ENCODE data around the gene RBFOX2. TPM values are rescaled to one million over a fixed set of nuclear protein-coding genes. Genes with fewer than 3 reads are reported as not detected.
"Not testable (repeated sequence)": the region's sequence is repeated elsewhere in the genome, so short reads cannot be mapped to it uniquely, and the experiment has no call there.

The RBFOX2 gene
- total and polyA plus RNA-seq, 2 donors (not counting 1 experiment from before 2014, with no cell fraction given): not detected

DNA sequence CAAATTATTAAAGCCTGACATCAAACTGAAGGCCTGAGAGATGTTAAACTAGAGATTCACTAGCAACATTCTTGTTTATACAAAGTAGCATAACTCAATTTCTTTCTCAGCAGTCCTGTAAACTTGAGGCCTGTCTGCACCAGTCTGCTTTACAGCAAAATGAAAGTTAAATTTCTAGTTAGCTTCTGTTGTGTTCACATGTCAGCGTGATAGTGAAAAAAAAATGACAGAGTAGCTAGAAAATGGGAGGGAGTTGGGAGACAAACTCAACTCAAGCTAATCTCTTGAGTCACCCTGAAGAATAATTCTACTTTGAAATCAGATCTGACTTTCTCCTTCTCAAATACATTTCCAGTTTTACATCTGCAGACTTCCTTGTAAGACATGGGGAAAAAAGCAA, 6.5 kb downstream of the RBFOX2 start:
- peaks cover 0 to 3% (median 0%) of the 10 kb centered on the region in 3 donors for H3K9me3 ChIP-seq (ENCODE audit: control extremely low read depth in 1 of 3, control insufficient read depth in 2 of 3, insufficient read depth in 1 of 3, low read length in 2 of 3)
- POLR2A ChIA-PET: no interaction called here
- no peak overlapping the region for H3K4me2 ChIP-seq (replicated peaks; ENCODE audit: low read depth, low read length, poor library complexity, severe bottlenecking)
- Mint-ChIP-seq H3K27ac (no peak overlapping the region), H3K4me3 (no peak overlapping the region), H3K4me1 (peaks cover 14% of the 10 kb centered on the region), H3K9me3 (ENCODE audit: insufficient read depth) (no peaks in the 10 kb centered on the region), H3K27me3 (peaks cover 54% of the 10 kb centered on the region)
- DNase-seq (no peak), ATAC-seq (ENCODE audit: low read depth) (no peak)
- peaks cover 0 to 41% (median 34%) of the 10 kb centered on the region in 4 experiments for H3K27me3 ChIP-seq (replicated peaks in 1 of 4; ENCODE audit: control extremely low read depth in 1 of 4, control insufficient read depth in 3 of 4, insufficient read depth in 4 of 4, low read length in 3 of 4)
- no peak overlapping the region for H3K9ac ChIP-seq (ENCODE audit: low read length)
- no peak overlapping the region for H3K27ac ChIP-seq (ENCODE audit: low read length in 2 of 2)
- TF ChIP-seq, protein P1, sequence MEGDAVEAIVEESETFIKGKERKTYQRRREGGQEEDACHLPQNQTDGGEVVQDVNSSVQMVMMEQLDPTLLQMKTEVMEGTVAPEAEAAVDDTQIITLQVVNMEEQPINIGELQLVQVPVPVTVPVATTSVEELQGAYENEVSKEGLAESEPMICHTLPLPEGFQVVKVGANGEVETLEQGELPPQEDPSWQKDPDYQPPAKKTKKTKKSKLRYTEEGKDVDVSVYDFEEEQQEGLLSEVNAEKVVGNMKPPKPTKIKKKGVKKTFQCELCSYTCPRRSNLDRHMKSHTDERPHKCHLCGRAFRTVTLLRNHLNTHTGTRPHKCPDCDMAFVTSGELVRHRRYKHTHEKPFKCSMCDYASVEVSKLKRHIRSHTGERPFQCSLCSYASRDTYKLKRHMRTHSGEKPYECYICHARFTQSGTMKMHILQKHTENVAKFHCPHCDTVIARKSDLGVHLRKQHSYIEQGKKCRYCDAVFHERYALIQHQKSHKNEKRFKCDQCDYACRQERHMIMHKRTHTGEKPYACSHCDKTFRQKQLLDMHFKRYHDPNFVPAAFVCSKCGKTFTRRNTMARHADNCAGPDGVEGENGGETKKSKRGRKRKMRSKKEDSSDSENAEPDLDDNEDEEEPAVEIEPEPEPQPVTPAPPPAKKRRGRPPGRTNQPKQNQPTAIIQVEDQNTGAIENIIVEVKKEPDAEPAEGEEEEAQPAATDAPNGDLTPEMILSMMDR (IDR thresholded peaks at IDR 0.05): no peak
- TF ChIP-seq EZH2 (IDR thresholded peaks at IDR 0.05; ENCODE audit: borderline replicate concordance, insufficient read depth, low read depth, low read length, poor library complexity, severe bottlenecking): no peak
- H2AFZ ChIP-seq (ENCODE audit: insufficient read depth, low read depth, low read length, poor library complexity, severe bottlenecking): no peak overlapping the region
- H3K36me3 ChIP-seq (replicated peaks in 1 of 2; ENCODE audit: control extremely low read depth in 1 of 2, control insufficient read depth in 1 of 2, extremely low read depth in 1 of 2, insufficient read depth in 2 of 2, low read length in 1 of 2): no peaks in the 10 kb centered on the region
- intact Hi-C loops (cut with micrococcal nuclease): no loop called here
- CTCF ChIA-PET: no interaction called here
- peaks cover 13 to 21% of the 10 kb centered on the region in 2 donors for H3K4me1 ChIP-seq (ENCODE audit: control insufficient read depth in 2 of 2, insufficient read depth in 2 of 2, low read length in 2 of 2)
- no peak overlapping the region for H3K4me3 ChIP-seq (ENCODE audit: control extremely low read depth in 1 of 5, extremely low read depth in 1 of 5, insufficient read depth in 1 of 5, low read depth in 2 of 5, low read length in 4 of 5)
- no peaks in the 10 kb centered on the region for H4K20me1 ChIP-seq (ENCODE audit: control insufficient read depth, insufficient read depth, low read length, poor library complexity, severe bottlenecking)
- no CpG with 5 or more reads among the region's 1 CpG for WGBS (ENCODE audit: insufficient coverage)
- H3K79me2 ChIP-seq (ENCODE audit: control insufficient read depth, insufficient read depth, low read length): no peaks in the 10 kb centered on the region

GRCh38 chr22:36021606-36022153, 6.9 kb downstream of the RBFOX2 start:
- intact Hi-C loops (cut with micrococcal nuclease): no loop called here
- no peak for ATAC-seq (ENCODE audit: low read depth)
- H3K27ac Mint-ChIP-seq: no peak overlapping the region

GRCh38 chr22:36020865-36021264, 7.8 kb downstream of the RBFOX2 start:
- H3K27me3 ChIP-seq (replicated peaks in 1 of 4; ENCODE audit: control extremely low read depth in 1 of 4, control insufficient read depth in 3 of 4, insufficient read depth in 4 of 4, low read length in 3 of 4): peaks cover 0 to 42% (median 37%) of the 10 kb centered on the region in 4 experiments
- CTCF ChIA-PET; H3K36me3 ChIP-seq (replicated peaks in 1 of 2; ENCODE audit: control extremely low read depth in 1 of 2, control insufficient read depth in 1 of 2, extremely low read depth in 1 of 2, insufficient read depth in 2 of 2, low read length in 1 of 2); DNase-seq; H2AFZ ChIP-seq (ENCODE audit: insufficient read depth, low read depth, low read length, poor library complexity, severe bottlenecking); ATAC-seq (ENCODE audit: low read depth); H3K79me2 ChIP-seq (ENCODE audit: control insufficient read depth, insufficient read depth, low read length); H3K9me3 ChIP-seq (ENCODE audit: control extremely low read depth in 1 of 3, control insufficient read depth in 2 of 3, insufficient read depth in 1 of 3, low read length in 2 of 3); H3K4me3 ChIP-seq (ENCODE audit: control extremely low read depth in 1 of 5, extremely low read depth in 1 of 5, insufficient read depth in 1 of 5, low read depth in 2 of 5, low read length in 4 of 5); H3K9ac ChIP-seq (ENCODE audit: low read length); H3K27ac ChIP-seq (ENCODE audit: low read length in 2 of 2); H3K4me2 ChIP-seq (replicated peaks; ENCODE audit: low read depth, low read length, poor library complexity, severe bottlenecking); POLR2A ChIA-PET; H4K20me1 ChIP-seq (ENCODE audit: control insufficient read depth, insufficient read depth, low read length, poor library complexity, severe bottlenecking); H3K9me3 Mint-ChIP-seq (ENCODE audit: insufficient read depth); H3K4me3 Mint-ChIP-seq; intact Hi-C loops (cut with micrococcal nuclease); H3K27ac Mint-ChIP-seq: not testable (repeated sequence)
- peaks cover 23% of the 10 kb centered on the region for H3K4me1 Mint-ChIP-seq
- no CpG with 5 or more reads among the region's 3 CpGs for WGBS (ENCODE audit: insufficient coverage)
- peaks cover 17 to 30% of the 10 kb centered on the region in 2 donors for H3K4me1 ChIP-seq (ENCODE audit: control insufficient read depth in 2 of 2, insufficient read depth in 2 of 2, low read length in 2 of 2)
- H3K27me3 Mint-ChIP-seq: peaks cover 55% of the 10 kb centered on the region

More at GRCh38 chr22:36021606-36022153, 6.9 kb downstream of the RBFOX2 start:
- WGBS (ENCODE audit: insufficient coverage): 86% methylated on average over 1 of the region's 2 CpGs
- no peaks in the 10 kb centered on the region for H3K9me3 Mint-ChIP-seq (ENCODE audit: insufficient read depth)
- H3K27me3 Mint-ChIP-seq: peaks cover 52% of the 10 kb centered on the region
- Histone ChIP-seq H2AFZ (ENCODE audit: insufficient read depth, low read depth, low read length, poor library complexity, severe bottlenecking) (no peak overlapping the region), H3K4me1 (ENCODE audit: control insufficient read depth in 2 of 2, insufficient read depth in 2 of 2, low read length in 2 of 2) (peaks cover 17 to 25% of the 10 kb centered on the region in 2 donors), H3K4me3 (ENCODE audit: control extremely low read depth in 1 of 5, extremely low read depth in 1 of 5, insufficient read depth in 1 of 5, low read depth in 2 of 5, low read length in 4 of 5) (no peak overlapping the region), H4K20me1 (ENCODE audit: control insufficient read depth, insufficient read depth, low read length, poor library complexity, severe bottlenecking) (no peaks in the 10 kb centered on the region), H3K79me2 (ENCODE audit: control insufficient read depth, insufficient read depth, low read length) (no peaks in the 10 kb centered on the region), H3K27ac (ENCODE audit: low read length in 2 of 2) (no peak overlapping the region), H3K9ac (ENCODE audit: low read length) (no peak overlapping the region), H3K36me3 (replicated peaks in 1 of 2; ENCODE audit: control extremely low read depth in 1 of 2, control insufficient read depth in 1 of 2, extremely low read depth in 1 of 2, insufficient read depth in 2 of 2, low read length in 1 of 2) (no peaks in the 10 kb centered on the region), H3K9me3 (ENCODE audit: control extremely low read depth in 1 of 3, control insufficient read depth in 2 of 3, insufficient read depth in 1 of 3, low read length in 2 of 3) (peaks cover 0 to 3% (median 0%) of the 10 kb centered on the region in 3 donors), H3K27me3 (replicated peaks in 1 of 4; ENCODE audit: control extremely low read depth in 1 of 4, control insufficient read depth in 3 of 4, insufficient read depth in 4 of 4, low read length in 3 of 4) (peaks cover 0 to 39% (median 33%) of the 10 kb centered on the region in 4 experiments), H3K4me2 (replicated peaks; ENCODE audit: low read depth, low read length, poor library complexity, severe bottlenecking) (no peak overlapping the region)
- H3K4me3 Mint-ChIP-seq: no peak overlapping the region
- DNase-seq: no peak
- ChIA-PET CTCF (no interaction called here), POLR2A (no interaction called here)
- TF ChIP-seq, protein P1 (IDR thresholded peaks at IDR 0.05): no peak
- no peak for TF ChIP-seq EZH2 (IDR thresholded peaks at IDR 0.05; ENCODE audit: borderline replicate concordance, insufficient read depth, low read depth, low read length, poor library complexity, severe bottlenecking)
- peaks cover 19% of the 10 kb centered on the region for H3K4me1 Mint-ChIP-seq

All from B cell (primary cell).